H1 (cell line): ENCODE data around the gene CCNG2. TPM values are rescaled to one million over a fixed set of nuclear protein-coding genes. Genes with fewer than 3 reads are reported as not detected.

Experiments
- CTCF ChIA-PET: fragments of 300-600 bp; sonication (Branson Sonifier 250); formaldehyde crosslinking; loops from one replicate; lab custom pipeline; 2021; ENCODE audit not compliant: partially characterized antibody; lab: Charles Lee
- POLR2A ChIA-PET: fragments of 300-600 bp; sonication (Branson Sonifier 250); formaldehyde crosslinking; loops from one replicate; lab custom pipeline; 2021; ENCODE audit warnings: inconsistent platforms; ENCODE audit not compliant: partially characterized antibody; lab: Charles Lee
- DNase-seq, 2 experiments: peaks; one replicate each; pipeline versions ENCODE4 v3.0.0 to v3.0.0-alpha.2; 2010 to 2022; ENCODE audit warnings: low spot score in 2 of 2, low read depth in 1 of 2, mixed read lengths in 1 of 2
- FAIRE-seq: peaks from 2 replicates; lab custom pipeline; 2011; peaks lifted over from hg19 to GRCh38; lab: Jason Lieb, UNC
- H2AFZ ChIP-seq: 2 replicates; pipeline ENCODE4 v1.8.1; 2012; ENCODE audit warnings: low read length, inconsistent platforms
- H2AK5ac ChIP-seq: 2 replicates; pipeline ENCODE4 v1.6.1; 2013; ENCODE audit warnings: low read depth, low read length
- H2BK120ac ChIP-seq: replicated peaks from 2 replicates; pipeline ENCODE3; 2013; ENCODE audit warnings: low read depth, low read length, inconsistent platforms
- H2BK12ac ChIP-seq: 2 replicates; pipeline ENCODE4 v1.6.1; 2013; ENCODE audit warnings: low read depth, low read length
- H2BK15ac ChIP-seq: 2 replicates; pipeline ENCODE4 v1.6.1; 2013; ENCODE audit warnings: low read length
- H2BK20ac ChIP-seq: 2 replicates; pipeline ENCODE4 v1.6.1; 2013; ENCODE audit warnings: low read length
- H2BK5ac ChIP-seq: 2 replicates; pipeline ENCODE4 v1.6.1; 2013; ENCODE audit warnings: low read depth, low read length
- H3K14ac ChIP-seq: 2 replicates; pipeline ENCODE4 v1.6.1; 2013; ENCODE audit warnings: inconsistent platforms; ENCODE audit not compliant: insufficient read length
- H3K18ac ChIP-seq: 2 replicates; pipeline ENCODE4 v1.6.1; 2013; ENCODE audit warnings: low read length; ENCODE audit errors: extremely low read depth
- H3K23ac ChIP-seq: 2 replicates; pipeline ENCODE4 v1.6.1; 2013; ENCODE audit warnings: inconsistent platforms; ENCODE audit not compliant: insufficient read length
- H3K23me2 ChIP-seq: 2 replicates; pipeline ENCODE4 v1.6.1; 2013; ENCODE audit warnings: low read depth, low read length
- H3K27ac ChIP-seq: 2 replicates; pipeline ENCODE4 v1.6.1; 2011; ENCODE audit warnings: low read depth, low read length, inconsistent platforms
- H3K27me3 ChIP-seq, 4 experiments: replicated peaks in 1 of 4; 1 replicate in 1 of 4; 2 replicates in 3 of 4; pipeline versions ENCODE4 v1.6.1 to v1.8.1; 2011 to 2013; ENCODE audit warnings: low read length in 3 of 4, mild to moderate bottlenecking in 3 of 4, inconsistent platforms in 2 of 4, mixed read lengths in 2 of 4, moderate library complexity in 1 of 4; ENCODE audit not compliant: control insufficient read depth in 3 of 4, insufficient read depth in 3 of 4; ENCODE audit errors: extremely low read depth in 1 of 4
- H3K36me3 ChIP-seq, 4 experiments: 2 replicates each; pipeline versions ENCODE4 v1.6.1 to v1.8.1; 2011 to 2013; ENCODE audit warnings: mild to moderate bottlenecking in 4 of 4, low read length in 3 of 4, moderate library complexity in 2 of 4, control low read depth in 1 of 4, inconsistent platforms in 1 of 4; ENCODE audit not compliant: insufficient read depth in 4 of 4, control insufficient read depth in 2 of 4
- H3K4ac ChIP-seq: replicated peaks from 2 replicates; pipeline ENCODE3; 2013; ENCODE audit warnings: low read length, low read depth, mixed read lengths, inconsistent platforms; ENCODE audit not compliant: insufficient read length
- H3K4me1 ChIP-seq, 4 experiments: replicated peaks in 1 of 4; 1 replicate in 1 of 4; 2 replicates in 3 of 4; pipeline versions ENCODE4 v1.6.1 to v1.8.1; 2011 to 2013; ENCODE audit warnings: low read length in 3 of 4, inconsistent platforms in 2 of 4, mixed read lengths in 1 of 4; ENCODE audit not compliant: insufficient read depth in 4 of 4, control insufficient read depth in 3 of 4
- H3K4me2 ChIP-seq, 2 experiments: 2 replicates each; pipeline versions ENCODE4 v1.6.1 to v1.8.1; 2011 to 2013; ENCODE audit warnings: low read depth in 2 of 2, low read length in 2 of 2, control low read depth in 1 of 2, inconsistent platforms in 1 of 2, mild to moderate bottlenecking in 1 of 2; ENCODE audit not compliant: insufficient read depth in 1 of 2
- H3K4me3 ChIP-seq, 4 experiments: fragments of 200-600, 300-600 bp in 1 of 4; sonication (generic), shearing (Covaris generic), sonication (Bioruptor Twin) in 1 of 4; 2 replicates each; pipeline versions ENCODE4 v1.5.1 to v1.8.1; 2011 to 2016; ENCODE audit warnings: low read length in 4 of 4, low read depth in 3 of 4, control low read depth in 2 of 4, inconsistent platforms in 2 of 4, mild to moderate bottlenecking in 2 of 4, mixed read lengths in 1 of 4, moderate library complexity in 1 of 4; ENCODE audit not compliant: insufficient read depth in 2 of 4; ENCODE audit errors: extremely low read depth in 1 of 4
- H3K56ac ChIP-seq: replicated peaks from 2 replicates; pipeline ENCODE3; 2013; ENCODE audit warnings: low read depth, mild to moderate bottlenecking, mixed read lengths, low read length, inconsistent platforms; ENCODE audit not compliant: insufficient read length
- H3K79me1 ChIP-seq: 2 replicates; pipeline ENCODE4 v1.6.1; 2013; ENCODE audit warnings: low read depth, low read length, control low read depth
- H3K79me2 ChIP-seq, 2 experiments: 2 replicates each; pipeline versions ENCODE4 v1.6.1 to v1.8.1; 2012 to 2013; ENCODE audit warnings: low read length in 2 of 2, mild to moderate bottlenecking in 2 of 2, inconsistent platforms in 1 of 2; ENCODE audit not compliant: insufficient read depth in 2 of 2, control insufficient read depth in 1 of 2
- H3K9ac ChIP-seq, 4 experiments: replicated peaks in 1 of 4; 1 replicate in 1 of 4; 2 replicates in 3 of 4; pipeline versions ENCODE4 v1.6.1 to v1.8.1; 2011 to 2013; ENCODE audit warnings: low read depth in 3 of 4, low read length in 3 of 4, control low read depth in 2 of 4, mild to moderate bottlenecking in 2 of 4, moderate library complexity in 2 of 4, inconsistent platforms in 1 of 4; ENCODE audit errors: extremely low read depth in 1 of 4
- H3K9me3 ChIP-seq, 2 experiments: 2 replicates each; pipeline versions ENCODE4 v1.6.1 to v1.8.1; 2012 to 2013; ENCODE audit warnings: mild to moderate bottlenecking in 2 of 2, moderate library complexity in 2 of 2, control low read depth in 1 of 2, inconsistent platforms in 1 of 2, low read depth in 1 of 2, low read length in 1 of 2, mixed read lengths in 1 of 2; ENCODE audit not compliant: insufficient read depth in 2 of 2
- H4K20me1 ChIP-seq, 2 experiments: replicated peaks in 1 of 2; 2 replicates each; pipeline versions ENCODE3 to v1.8.1; 2011 to 2013; ENCODE audit warnings: inconsistent platforms in 2 of 2, low read length in 2 of 2, mild to moderate bottlenecking in 1 of 2; ENCODE audit not compliant: insufficient read depth in 2 of 2, control insufficient read depth in 1 of 2
- H4K5ac ChIP-seq: 2 replicates; pipeline ENCODE4 v1.6.1; 2013; ENCODE audit warnings: low read length, low read depth, mixed read lengths, inconsistent platforms; ENCODE audit not compliant: insufficient read length
- H4K8ac ChIP-seq: 2 replicates; pipeline ENCODE4 v1.8.0; 2013; ENCODE audit warnings: mild to moderate bottlenecking, moderate library complexity, low read length, inconsistent platforms; ENCODE audit not compliant: insufficient read depth; ENCODE audit errors: extremely low read depth
- H4K91ac ChIP-seq: replicated peaks from 2 replicates; pipeline ENCODE3; 2013; ENCODE audit warnings: low read length, mixed read lengths, inconsistent platforms; ENCODE audit not compliant: insufficient read length
- CBX8 ChIP-seq: fragments of 300-800, 300-1000 bp; sonication (generic); IDR thresholded peaks from 2 replicates; pipeline ENCODE4 v1.7.1; 2016; ENCODE audit warnings: low read depth, low read length, borderline replicate concordance
- CREB1 ChIP-seq: IDR thresholded peaks from 2 replicates; pipeline ENCODE4 v1.6.1; 2012; ENCODE audit warnings: inconsistent platforms
- EGR1 ChIP-seq: IDR thresholded peaks from 2 replicates; pipeline ENCODE4 v1.6.1; 2011; ENCODE audit warnings: low read depth, low read length, borderline replicate concordance
- HDAC2 ChIP-seq, 2 experiments: fragments of 300-600 bp in 1 of 2; sonication (generic) in 1 of 2; IDR thresholded peaks; 2 replicates each; pipeline ENCODE4 v1.6.1; 2011 to 2012; ENCODE audit warnings: low read depth in 2 of 2, low read length in 2 of 2, mild to moderate bottlenecking in 2 of 2, moderate library complexity in 2 of 2, borderline replicate concordance in 1 of 2, inconsistent platforms in 1 of 2
- KDM5A ChIP-seq: fragments of 200-600 bp; IDR thresholded peaks from 2 replicates; pipeline ENCODE4 v1.7.1; 2012; ENCODE audit warnings: mild to moderate bottlenecking, low read length, inconsistent platforms, mixed read lengths
- MAFK ChIP-seq: IDR thresholded peaks from 2 replicates; pipeline ENCODE4 v1.6.1; 2012; ENCODE audit warnings: low read depth, mild to moderate bottlenecking, improper control_type of control experiment, low read length
- RAD21 ChIP-seq, 2 experiments: IDR thresholded peaks in 1 of 2; conservative IDR thresholded peaks in 1 of 2; 2 replicates each; pipeline ENCODE4 v1.6.1; 2011; ENCODE audit warnings: low read depth in 2 of 2, low read length in 2 of 2, improper control_type of control experiment in 1 of 2, inconsistent platforms in 1 of 2, mild to moderate bottlenecking in 1 of 2, moderate library complexity in 1 of 2
- SIN3A ChIP-seq, 2 experiments: IDR thresholded peaks in 1 of 2; conservative IDR thresholded peaks in 1 of 2; 2 replicates each; pipeline ENCODE4 v1.6.1; 2011 to 2012; ENCODE audit warnings: low read length in 2 of 2, improper control_type of control experiment in 1 of 2, low read depth in 1 of 2, mild to moderate bottlenecking in 1 of 2
- SIRT6 ChIP-seq: IDR thresholded peaks from one replicate; pipeline ENCODE4 v1.7.1; 2012; ENCODE audit warnings: low read length, inconsistent platforms
- WGBS, 2 experiments: shearing (Covaris generic) in 1 of 2; methylation state at CpG; one replicate each; pipeline versions ENCODE4 v1.1.6 to v1.1.7; 2013 to 2015; ENCODE audit warnings: low lambda C conversion rate in 2 of 2, mixed read lengths in 2 of 2, inconsistent platforms in 1 of 2, low coverage in 1 of 2, missing lambda C conversion rate in 1 of 2; ENCODE audit not compliant: insufficient replicate concordance in 2 of 2, insufficient coverage in 1 of 2, insufficient read length in 1 of 2; ENCODE audit errors: extremely low coverage in 1 of 2, missing lambda C conversion rate in 1 of 2; 5-methylcytosine and 5-hydroxymethylcytosine counted together
- polyA plus RNA-seq, 7 experiments: library from polyadenylated mRNA; depleted of rRNA in 3 of 7; stranded (reverse) in 5 of 7; unstranded in 2 of 7; fragments of >200 nt in 5 of 7; fragments of 200-250 nt in 2 of 7; gene quantifications; 1 replicate in 5 of 7; 2 replicates in 1 of 7; 4 replicates in 1 of 7; pipeline versions ENCODE4 v1.2.1 to v1.2.3, GENCODE V29; 2011 to 2013; ENCODE audit warnings: missing spikeins in 2 of 7, mixed read lengths in 2 of 7
- total RNA-seq: library from RNA; stranded (reverse); fragmentation: NEBNext Ultra II Directional; extraction: Animal tissue kit (Norgen Biotek cat#: 25700); gene quantifications from 2 replicates; pipeline ENCODE4 v1.2.1, GENCODE V29; 2021

The CCNG2 gene
- total and polyA plus RNA-seq, 2 of the 8 experiments (the other 6 are each of a cell fraction or from before 2014, with no cell fraction given), result 3.5 to 13.9 TPM

GRCh38 chr4:77201343-77201742 is 44.3 kb downstream of the CCNG2 start:
- no peak overlapping the region for H3K18ac ChIP-seq
- DNase-seq, result no peak
- ChIA-PET CTCF (interaction anchor here (0.5 to 20.9 kb wide), 11 partner anchors 7 to 153 kb away, joined by 3 to 258 read pairs (median 4); no protein-coding TSS in a partner anchor), POLR2A (no interaction called here)
- H4K5ac ChIP-seq, result no peak overlapping the region
- H2BK12ac ChIP-seq, result no peak overlapping the region
- H3K4me2 ChIP-seq, result no peak overlapping the region
- H3K9me3 ChIP-seq, result no peaks in the 10 kb centered on the region
- no peaks in the 10 kb centered on the region for H3K23me2 ChIP-seq
- no peak overlapping the region for H3K14ac ChIP-seq
- H3K4me1 ChIP-seq, result peaks cover 0 to 4% (median 0%) of the 10 kb centered on the region in 4 experiments; a peak in 1 of 7 replicates
- H3K9ac ChIP-seq, result no peak overlapping the region
- no peaks in the 10 kb centered on the region; a peak in 1 of 8 replicates for H3K36me3 ChIP-seq
- H2BK20ac ChIP-seq, result no peak overlapping the region
- no peak overlapping the region for H2BK5ac ChIP-seq
- no peaks in the 10 kb centered on the region for H3K79me1 ChIP-seq
- no peak overlapping the region for H4K8ac ChIP-seq
- H3K79me2 ChIP-seq, result no peaks in the 10 kb centered on the region
- no peak overlapping the region for H3K4ac ChIP-seq
- no peak overlapping the region for H2AFZ ChIP-seq
- no peak overlapping the region for H2BK15ac ChIP-seq
- H3K56ac ChIP-seq, result no peak overlapping the region
- WGBS, 2 experiments, result 84% methylated on average over 1 of the region's 1 CpG; no CpG with 5 or more reads in 1 of the 2 experiments
- no peak for TF ChIP-seq CBX8
- no peak for TF ChIP-seq KDM5A
- TF ChIP-seq SIRT6, result no peak
- TF ChIP-seq HDAC2 (IDR thresholded peaks at IDR 0.05; ENCODE audit: borderline replicate concordance in 1 of 2, low read depth in 2 of 2, low read length in 2 of 2), result no peak
- TF ChIP-seq SIN3A (conservative IDR thresholded peaks at IDR 0.05 in 1 of 2, IDR thresholded peaks at IDR 0.05 in 1 of 2; ENCODE audit: low read depth in 1 of 2, low read length in 2 of 2), result no peak
- TF ChIP-seq EGR1, result no peak
- no peak for TF ChIP-seq CREB1
- TF ChIP-seq MAFK, result no peak
- no peak for TF ChIP-seq RAD21 (IDR thresholded peaks at IDR 0.05 in 1 of 2, conservative IDR thresholded peaks at IDR 0.05 in 1 of 2; ENCODE audit: low read depth in 2 of 2, low read length in 2 of 2)
- H3K23ac ChIP-seq, result no peak overlapping the region
- no peaks in the 10 kb centered on the region for H4K20me1 ChIP-seq
- no peak overlapping the region for H2AK5ac ChIP-seq
- H3K27ac ChIP-seq, result no peak overlapping the region
- no peak overlapping the region for H2BK120ac ChIP-seq
- no peak overlapping the region for H4K91ac ChIP-seq
- H3K27me3 ChIP-seq, result peaks cover 0 to 2% (median 0%) of the 10 kb centered on the region in 4 experiments; a peak in 2 of 7 replicates
- FAIRE-seq, result no peak
- H3K4me3 ChIP-seq, result no peak overlapping the region
